ENCODE data around the gene EYS.

EYS gene

GRCh38 chr6:64782877-64783276 is 924.1 kb downstream of the EYS start:
- peaks cover 10% of the 10 kb centered on the region for H3K9me3 ChIP-seq (ENCODE audit: control insufficient read depth, low read length)
- H3K36me3 ChIP-seq (ENCODE audit: control insufficient read depth, insufficient read depth, low read length, severe bottlenecking) = no peaks in the 10 kb centered on the region
- no peak for DNase-seq (ENCODE audit: low read depth)
- no peak overlapping the region for H3K9ac ChIP-seq (ENCODE audit: low read length)
- H3K4me1 ChIP-seq (ENCODE audit: control insufficient read depth, insufficient read depth, low read length) = no peaks in the 10 kb centered on the region
- no peaks in the 10 kb centered on the region for H3K27me3 ChIP-seq (replicated peaks; ENCODE audit: control insufficient read depth, insufficient read depth, low read length)
- H3K4me3 ChIP-seq (ENCODE audit: low read length) = no peak overlapping the region

- Histone ChIP-seq H3K27me3 (replicated peaks; ENCODE audit: control insufficient read depth, insufficient read depth, low read length) (no peaks in the 10 kb centered on the region), H3K4me1 (ENCODE audit: control insufficient read depth, insufficient read depth, low read length) (no peaks in the 10 kb centered on the region), H3K9ac (ENCODE audit: low read length) (no peak overlapping the region), H3K4me3 (ENCODE audit: low read length) (no peak overlapping the region), H3K9me3 (ENCODE audit: control insufficient read depth, low read length) (peaks cover 10% of the 10 kb centered on the region), H3K36me3 (ENCODE audit: control insufficient read depth, insufficient read depth, low read length, severe bottlenecking) (no peaks in the 10 kb centered on the region)
- DNase-seq (ENCODE audit: low read depth) = no peak
These were observed 928.9 kb downstream of the EYS start for GRCh38 chr6:64777941-64778785.

- DNase-seq (ENCODE audit: low read depth) = no peak
- H3K36me3 ChIP-seq (ENCODE audit: control insufficient read depth, insufficient read depth, low read length, severe bottlenecking) = no peaks in the 10 kb centered on the region
- H3K9me3 ChIP-seq (ENCODE audit: control insufficient read depth, low read length) = peaks cover 10% of the 10 kb centered on the region
- H3K9ac ChIP-seq (ENCODE audit: low read length) = no peak overlapping the region
- no peak overlapping the region for H3K4me3 ChIP-seq (ENCODE audit: low read length)
- H3K27me3 ChIP-seq (replicated peaks; ENCODE audit: control insufficient read depth, insufficient read depth, low read length) = no peaks in the 10 kb centered on the region
- no peaks in the 10 kb centered on the region for H3K4me1 ChIP-seq (ENCODE audit: control insufficient read depth, insufficient read depth, low read length)
These were observed 930.7 kb downstream of the EYS start for GRCh38 chr6:64776359-64776758.

- no peak overlapping the region for H3K4me3 ChIP-seq (ENCODE audit: low read length)
- no peak overlapping the region for H3K9ac ChIP-seq (ENCODE audit: low read length)
- no peaks in the 10 kb centered on the region for H3K27me3 ChIP-seq (replicated peaks; ENCODE audit: control insufficient read depth, insufficient read depth, low read length)
- H3K36me3 ChIP-seq (ENCODE audit: control insufficient read depth, insufficient read depth, low read length, severe bottlenecking) = no peaks in the 10 kb centered on the region
- H3K4me1 ChIP-seq (ENCODE audit: control insufficient read depth, insufficient read depth, low read length) = no peaks in the 10 kb centered on the region
- DNase-seq (ENCODE audit: low read depth) = no peak
- H3K9me3 ChIP-seq (ENCODE audit: control insufficient read depth, low read length) = peaks cover 8% of the 10 kb centered on the region
These were observed 932.1 kb downstream of the EYS start for GRCh38 chr6:64774881-64775280.

- H3K9me3 ChIP-seq (ENCODE audit: control insufficient read depth, low read length) = no peaks in the 10 kb centered on the region
- H3K9ac ChIP-seq (ENCODE audit: low read length) = no peak overlapping the region
- H3K36me3 ChIP-seq (ENCODE audit: control insufficient read depth, insufficient read depth, low read length, severe bottlenecking) = no peaks in the 10 kb centered on the region
- no peaks in the 10 kb centered on the region for H3K4me1 ChIP-seq (ENCODE audit: control insufficient read depth, insufficient read depth, low read length)
- DNase-seq (ENCODE audit: low read depth) = no peak
- no peak overlapping the region for H3K4me3 ChIP-seq (ENCODE audit: low read length)
- H3K27me3 ChIP-seq (replicated peaks; ENCODE audit: control insufficient read depth, insufficient read depth, low read length) = no peaks in the 10 kb centered on the region
These were observed 956.1 kb downstream of the EYS start for GRCh38 chr6:64750910-64751309.

GRCh38 chr6:64737418-64737817 is 969.6 kb downstream of the EYS start:
- Histone ChIP-seq H3K9ac (ENCODE audit: low read length) (no peak overlapping the region), H3K36me3 (ENCODE audit: control insufficient read depth, insufficient read depth, low read length, severe bottlenecking) (no peaks in the 10 kb centered on the region), H3K4me3 (ENCODE audit: low read length) (no peak overlapping the region), H3K4me1 (ENCODE audit: control insufficient read depth, insufficient read depth, low read length) (no peaks in the 10 kb centered on the region), H3K27me3 (replicated peaks; ENCODE audit: control insufficient read depth, insufficient read depth, low read length) (no peaks in the 10 kb centered on the region), H3K9me3 (ENCODE audit: control insufficient read depth, low read length) (no peaks in the 10 kb centered on the region)
- no peak for DNase-seq (ENCODE audit: low read depth)

GRCh38 chr6:64736421-64736950 is 970.5 kb downstream of the EYS start:
- Histone ChIP-seq H3K27me3 (replicated peaks; ENCODE audit: control insufficient read depth, insufficient read depth, low read length) (no peaks in the 10 kb centered on the region), H3K4me3 (ENCODE audit: low read length) (no peak overlapping the region), H3K36me3 (ENCODE audit: control insufficient read depth, insufficient read depth, low read length, severe bottlenecking) (no peaks in the 10 kb centered on the region), H3K4me1 (ENCODE audit: control insufficient read depth, insufficient read depth, low read length) (no peaks in the 10 kb centered on the region), H3K9ac (ENCODE audit: low read length) (no peak overlapping the region), H3K9me3 (ENCODE audit: control insufficient read depth, low read length) (no peaks in the 10 kb centered on the region)
- DNase-seq (ENCODE audit: low read depth) = no peak

GRCh38 chr6:64733433-64733832 is 973.6 kb downstream of the EYS start:
- no peak for DNase-seq (ENCODE audit: low read depth)
- no peaks in the 10 kb centered on the region for H3K4me1 ChIP-seq (ENCODE audit: control insufficient read depth, insufficient read depth, low read length)
- H3K4me3 ChIP-seq (ENCODE audit: low read length) = no peak overlapping the region
- no peaks in the 10 kb centered on the region for H3K9me3 ChIP-seq (ENCODE audit: control insufficient read depth, low read length)
- no peaks in the 10 kb centered on the region for H3K27me3 ChIP-seq (replicated peaks; ENCODE audit: control insufficient read depth, insufficient read depth, low read length)
- H3K9ac ChIP-seq (ENCODE audit: low read length) = no peak overlapping the region
- H3K36me3 ChIP-seq (ENCODE audit: control insufficient read depth, insufficient read depth, low read length, severe bottlenecking) = no peaks in the 10 kb centered on the region

- DNase-seq (ENCODE audit: low read depth) = no peak
- H3K4me3 ChIP-seq (ENCODE audit: low read length) = no peak overlapping the region
- H3K4me1 ChIP-seq (ENCODE audit: control insufficient read depth, insufficient read depth, low read length) = no peaks in the 10 kb centered on the region
- no peaks in the 10 kb centered on the region for H3K27me3 ChIP-seq (replicated peaks; ENCODE audit: control insufficient read depth, insufficient read depth, low read length)
- H3K9me3 ChIP-seq (ENCODE audit: control insufficient read depth, low read length) = no peaks in the 10 kb centered on the region
- H3K9ac ChIP-seq (ENCODE audit: low read length) = no peak overlapping the region
- H3K36me3 ChIP-seq (ENCODE audit: control insufficient read depth, insufficient read depth, low read length, severe bottlenecking) = no peaks in the 10 kb centered on the region
These were observed 974.1 kb downstream of the EYS start for GRCh38 chr6:64732888-64733287.

GRCh38 chr6:64729522-64729921 is 977.5 kb downstream of the EYS start:
- Histone ChIP-seq H3K4me1 (ENCODE audit: control insufficient read depth, insufficient read depth, low read length) (no peaks in the 10 kb centered on the region), H3K4me3 (ENCODE audit: low read length) (no peak overlapping the region), H3K27me3 (replicated peaks; ENCODE audit: control insufficient read depth, insufficient read depth, low read length) (no peaks in the 10 kb centered on the region), H3K36me3 (ENCODE audit: control insufficient read depth, insufficient read depth, low read length, severe bottlenecking) (no peaks in the 10 kb centered on the region), H3K9me3 (ENCODE audit: control insufficient read depth, low read length) (no peaks in the 10 kb centered on the region), H3K9ac (ENCODE audit: low read length) (no peak overlapping the region)
- DNase-seq (ENCODE audit: low read depth) = no peak

GRCh38 chr6:64727075-64727474 is 980.0 kb downstream of the EYS start:
- Histone ChIP-seq H3K27me3 (replicated peaks; ENCODE audit: control insufficient read depth, insufficient read depth, low read length) (peaks cover 3% of the 10 kb centered on the region), H3K9ac (ENCODE audit: low read length) (no peak overlapping the region), H3K4me3 (ENCODE audit: low read length) (no peak overlapping the region), H3K36me3 (ENCODE audit: control insufficient read depth, insufficient read depth, low read length, severe bottlenecking) (no peaks in the 10 kb centered on the region), H3K4me1 (ENCODE audit: control insufficient read depth, insufficient read depth, low read length) (no peaks in the 10 kb centered on the region), H3K9me3 (ENCODE audit: control insufficient read depth, low read length) (no peaks in the 10 kb centered on the region)
- no peak for DNase-seq (ENCODE audit: low read depth)

GRCh38 chr6:64724091-64724490 is 982.9 kb downstream of the EYS start:
- Histone ChIP-seq H3K9ac (ENCODE audit: low read length) (no peak overlapping the region), H3K36me3 (ENCODE audit: control insufficient read depth, insufficient read depth, low read length, severe bottlenecking) (no peaks in the 10 kb centered on the region), H3K9me3 (ENCODE audit: control insufficient read depth, low read length) (no peaks in the 10 kb centered on the region), H3K4me3 (ENCODE audit: low read length) (no peak overlapping the region), H3K27me3 (replicated peaks; ENCODE audit: control insufficient read depth, insufficient read depth, low read length) (peaks cover 3% of the 10 kb centered on the region), H3K4me1 (ENCODE audit: control insufficient read depth, insufficient read depth, low read length) (no peaks in the 10 kb centered on the region)
- no peak for DNase-seq (ENCODE audit: low read depth)
